Measurements from ENCODE around the gene MTR.

GRCh38 chr1:236872075-236872666 is 77.1 kb downstream of the MTR start:
- TF ChIP-seq CTCF (IDR thresholded peaks at IDR 0.05) (no peak), POLR2A (IDR thresholded peaks at IDR 0.05) (no peak)

Measured in lower leg skin (tissue), 3 donors.